ENCODE data around the gene CLIC5.

CLIC5 gene

DNA sequence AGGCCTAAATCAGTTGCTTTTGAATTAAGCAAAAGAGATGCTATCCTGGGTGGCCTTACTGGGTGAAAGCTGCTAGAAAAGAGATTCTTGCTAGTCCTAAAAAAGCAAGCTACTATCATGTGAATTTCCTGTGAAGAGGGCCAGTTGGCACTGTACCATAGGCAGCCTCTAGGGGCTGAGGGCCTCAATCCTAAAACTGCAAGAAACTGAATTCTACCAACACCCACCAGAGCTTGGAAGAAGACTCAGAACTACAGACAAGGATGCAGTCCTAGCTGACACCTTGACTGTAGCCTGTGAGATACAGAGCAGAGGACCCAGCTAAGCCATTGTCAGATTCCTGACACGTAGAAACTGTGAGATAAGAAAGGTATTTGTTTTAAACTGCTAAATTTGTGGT is 24.5 kb downstream of the CLIC5 start:
- no peak for DNase-seq

DNA sequence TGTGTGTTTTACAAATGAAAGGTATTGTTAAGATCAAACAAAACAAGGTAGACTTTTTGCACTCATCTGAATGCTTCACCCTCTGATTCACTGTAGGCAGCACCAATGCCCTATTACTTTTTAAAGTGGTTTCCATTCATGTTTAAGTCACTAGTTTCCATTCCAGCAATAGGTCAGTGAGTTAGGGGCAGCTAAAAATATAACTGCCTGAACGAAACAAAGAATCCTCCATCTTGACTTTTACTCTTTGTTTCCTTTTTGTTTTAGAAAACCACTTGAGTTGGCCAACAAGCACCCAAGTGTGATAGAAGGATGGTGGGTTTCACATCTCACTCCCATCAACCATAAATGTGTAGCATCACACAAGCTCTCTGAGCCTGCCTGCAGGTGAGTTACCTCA is 25.5 kb downstream of the CLIC5 start:
- DNase-seq = no peak

DNA sequence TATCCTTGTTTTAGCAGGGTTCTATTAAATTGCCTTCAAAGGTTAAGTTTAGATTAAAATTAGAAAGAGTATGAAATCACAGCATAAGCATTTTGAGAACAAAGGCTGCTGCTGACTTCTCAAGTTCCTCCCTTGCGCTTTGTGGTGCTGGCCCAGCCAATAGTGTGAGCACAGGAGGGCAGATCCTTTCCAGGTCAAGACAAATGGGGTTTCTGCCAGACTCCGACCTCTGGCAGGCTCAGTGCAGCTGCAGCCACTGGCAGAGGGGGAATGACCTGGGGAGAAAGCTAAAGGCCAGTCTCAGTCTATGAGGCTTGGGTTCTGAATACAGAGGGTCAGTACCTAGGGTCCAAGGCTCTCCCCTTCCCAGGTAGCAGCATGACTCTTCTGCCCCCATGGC is 27.0 kb downstream of the CLIC5 start:
- no peak for DNase-seq

- no peak for DNase-seq
These were observed 27.8 kb downstream of the CLIC5 start for GRCh38 chr6:45987856-45988255.

- no peak for DNase-seq
These were observed 28.9 kb downstream of the CLIC5 start for GRCh38 chr6:45986746-45987274.

DNA sequence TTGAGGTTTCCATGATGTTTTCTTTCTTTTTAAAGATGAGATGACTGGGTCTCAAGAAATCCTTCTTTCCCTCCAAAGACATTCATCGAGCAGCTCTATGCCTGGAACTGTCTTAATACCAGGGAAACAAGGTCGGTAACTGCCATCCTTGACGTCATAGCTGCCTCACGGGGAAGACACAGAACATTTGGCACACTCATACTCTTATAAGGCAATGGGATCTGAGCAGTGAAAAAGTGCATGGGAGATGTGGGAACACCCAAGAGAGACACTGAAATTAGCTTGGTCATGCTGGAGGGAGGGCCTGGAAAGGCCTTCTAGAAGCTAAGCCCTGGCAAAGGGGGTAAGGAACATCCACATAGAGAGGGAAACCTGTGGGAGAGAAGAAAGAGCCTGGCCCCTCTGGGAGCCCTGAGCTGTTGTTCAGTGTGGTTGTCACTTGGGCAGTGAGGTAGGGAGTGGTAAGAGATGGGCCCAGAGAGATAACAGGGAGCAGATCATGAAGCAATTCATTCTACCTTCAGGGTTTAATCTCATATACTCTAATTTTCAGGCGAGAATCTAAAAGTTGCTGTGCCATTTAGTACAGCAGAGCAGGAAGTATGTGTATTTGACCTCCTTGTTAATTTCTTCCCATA is 30.8 kb downstream of the CLIC5 start:
- no peak for DNase-seq

DNA sequence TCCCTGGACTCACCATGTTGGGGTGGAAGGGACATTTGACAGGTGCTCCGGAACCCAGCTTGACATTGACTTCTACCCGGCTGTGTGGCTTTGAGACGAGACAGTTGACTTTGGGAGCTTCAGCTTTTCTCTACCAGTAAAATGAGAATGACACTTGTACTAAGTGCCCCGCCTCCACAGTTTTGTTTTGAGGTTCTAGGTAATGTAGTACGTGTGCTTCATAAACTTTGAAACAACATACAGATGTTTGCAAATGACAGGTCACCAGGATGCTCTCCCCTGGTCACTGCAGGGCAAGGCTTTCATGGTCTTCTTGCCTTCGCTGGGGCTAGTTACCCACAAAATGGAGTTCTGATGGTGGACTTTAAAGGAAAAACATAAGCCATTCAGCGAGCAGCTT is 31.3 kb downstream of the CLIC5 start:
- no peak for DNase-seq

GRCh38 chr6:45983062-45983461 is 32.6 kb downstream of the CLIC5 start:
- DNase-seq = no peak

GRCh38 chr6:45982280-45983036 is 33.2 kb downstream of the CLIC5 start:
- DNase-seq = no peak

GRCh38 chr6:45981046-45981445 is 34.6 kb downstream of the CLIC5 start:
- DNase-seq = no peak

- no peak for DNase-seq
These were observed 36.3 kb downstream of the CLIC5 start for GRCh38 chr6:45979311-45979710.

- no peak for DNase-seq
These were observed 41.1 kb downstream of the CLIC5 start for GRCh38 chr6:45974596-45974995.

DNA sequence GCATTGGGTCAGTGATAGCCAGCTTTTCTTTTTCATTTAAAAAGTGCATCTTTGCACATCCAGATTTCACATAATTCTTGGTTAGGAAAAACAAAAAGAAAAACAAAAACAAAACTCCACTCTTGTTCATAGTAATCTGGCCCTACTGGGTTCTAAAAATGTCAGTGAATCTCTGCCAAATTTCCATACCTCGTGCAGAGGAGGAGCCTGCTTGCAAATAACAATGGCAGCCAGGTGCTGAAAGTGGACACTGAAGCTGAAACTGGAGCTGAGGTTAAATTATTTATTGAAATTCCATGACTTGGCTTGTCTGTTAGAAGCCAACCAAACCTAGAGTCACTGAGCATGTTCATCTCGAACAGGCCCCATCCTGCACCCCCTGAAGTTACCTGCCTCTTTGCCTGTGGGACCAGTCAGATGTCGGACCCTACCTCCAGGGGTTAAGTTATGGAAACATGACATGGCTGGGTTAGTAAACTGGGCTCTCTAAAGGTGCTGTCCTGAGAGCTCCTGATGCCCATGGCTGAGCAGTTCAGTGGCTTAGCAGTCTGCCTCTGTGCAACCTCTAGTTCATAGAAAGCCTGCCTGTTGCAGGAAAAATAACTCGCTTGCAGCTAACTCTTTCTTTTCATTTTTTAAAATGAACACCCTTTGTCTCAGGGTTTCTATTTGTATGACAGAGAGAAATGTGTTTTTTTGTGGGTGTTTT is 42.7 kb downstream of the CLIC5 start:
- no peak for DNase-seq

GRCh38 chr6:45971287-45971686 is 44.4 kb downstream of the CLIC5 start:
- no peak for DNase-seq

- DNase-seq = no peak
These were observed 45.3 kb downstream of the CLIC5 start for GRCh38 chr6:45970326-45970725.

- DNase-seq = no peak
These were observed 45.8 kb downstream of the CLIC5 start for GRCh38 chr6:45969883-45970282.

- no peak for DNase-seq
These were observed 46.6 kb downstream of the CLIC5 start for GRCh38 chr6:45969026-45969425.

DNA sequence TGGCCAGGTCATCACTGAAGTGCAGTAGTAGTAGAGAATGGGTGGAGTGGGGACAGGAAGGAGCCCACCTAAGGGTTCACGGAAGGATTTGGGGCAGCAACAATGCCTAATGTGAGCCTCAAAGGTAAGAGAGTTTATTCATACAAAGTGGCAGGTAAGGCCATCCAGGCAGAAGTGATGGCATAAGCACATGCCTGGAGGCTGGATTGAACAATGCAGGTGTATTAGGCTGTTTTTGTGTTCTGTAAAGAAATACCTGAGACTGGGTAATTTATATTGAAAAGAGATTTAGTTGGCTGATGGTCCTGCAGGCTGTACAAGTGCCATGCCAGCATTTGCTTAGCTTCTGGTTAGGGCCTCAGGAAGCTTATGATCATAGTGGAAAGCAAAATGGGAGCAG is 48.3 kb downstream of the CLIC5 start:
- no peak for DNase-seq

DNA sequence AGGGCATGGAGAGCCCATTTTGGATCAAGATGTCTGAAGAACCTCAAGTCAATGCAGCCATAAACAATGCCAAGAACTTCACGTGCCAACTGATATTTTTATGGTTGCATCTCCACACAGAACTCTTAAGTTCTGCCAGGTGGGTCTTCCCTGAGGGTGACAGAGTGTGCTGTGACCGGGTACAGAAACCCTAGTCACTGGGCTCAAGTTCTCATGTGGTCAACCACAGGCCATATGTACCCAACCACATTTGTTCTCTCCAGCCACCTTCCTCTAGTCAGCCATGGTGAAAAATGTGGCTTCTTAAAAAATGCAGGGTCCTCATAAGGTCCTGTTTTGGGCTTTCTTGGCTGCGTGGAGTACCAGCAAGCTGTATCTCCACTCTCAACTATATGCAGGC is 48.9 kb downstream of the CLIC5 start:
- no peak for DNase-seq

GRCh38 chr6:45966340-45966739 is 49.3 kb downstream of the CLIC5 start:
- no peak for DNase-seq

- no peak for DNase-seq
These were observed 49.9 kb downstream of the CLIC5 start for GRCh38 chr6:45965792-45966191.

DNA sequence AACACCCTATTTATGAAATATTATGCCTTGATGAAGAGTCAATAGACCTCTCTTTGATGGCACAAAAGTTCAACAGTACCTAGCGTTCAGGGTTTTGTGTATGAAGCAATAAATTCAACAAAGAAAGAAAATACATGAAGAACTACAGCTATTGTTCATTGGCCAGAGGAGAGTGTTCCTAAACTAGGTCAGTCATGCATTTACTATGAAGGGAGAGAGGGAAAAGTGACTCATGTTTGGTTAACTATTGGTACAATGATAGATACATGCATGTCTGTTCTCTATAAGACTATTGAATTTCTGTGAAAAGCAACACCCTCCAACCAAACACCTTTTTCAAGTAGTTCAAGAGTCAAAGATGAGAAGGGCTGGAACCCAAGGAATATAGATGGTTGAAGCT is 50.7 kb downstream of the CLIC5 start:
- DNase-seq = no peak

- no peak for DNase-seq
These were observed 51.4 kb downstream of the CLIC5 start for GRCh38 chr6:45964300-45964699.

DNA sequence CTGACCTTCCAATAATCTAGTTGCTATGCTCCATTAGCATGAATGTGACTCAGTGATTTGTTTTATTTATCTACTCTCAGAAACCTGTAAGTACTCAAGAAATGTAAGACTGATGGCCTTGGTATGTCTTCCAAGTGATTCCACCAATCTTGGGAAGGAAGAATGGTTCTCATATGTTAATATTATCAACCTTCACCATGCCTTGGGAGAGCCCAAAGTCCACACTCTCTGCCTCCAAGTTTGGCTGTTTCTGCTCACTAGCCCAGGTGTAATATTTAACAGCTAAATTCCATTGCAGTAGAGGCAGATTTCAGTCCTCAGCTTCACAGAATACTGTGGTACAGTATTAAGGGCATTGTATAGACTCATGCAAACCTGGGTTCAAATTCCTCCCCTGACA is 51.8 kb downstream of the CLIC5 start:
- DNase-seq = no peak
